ENCODE measurements around the gene TRIM17. TPM values are rescaled to one million over a fixed set of nuclear protein-coding genes. Genes with fewer than 3 reads are reported as not detected.

TRIM17 gene
- polyA plus RNA-seq, 4 donors = 7.0 to 8.5 (median 8.1) TPM

DNA sequence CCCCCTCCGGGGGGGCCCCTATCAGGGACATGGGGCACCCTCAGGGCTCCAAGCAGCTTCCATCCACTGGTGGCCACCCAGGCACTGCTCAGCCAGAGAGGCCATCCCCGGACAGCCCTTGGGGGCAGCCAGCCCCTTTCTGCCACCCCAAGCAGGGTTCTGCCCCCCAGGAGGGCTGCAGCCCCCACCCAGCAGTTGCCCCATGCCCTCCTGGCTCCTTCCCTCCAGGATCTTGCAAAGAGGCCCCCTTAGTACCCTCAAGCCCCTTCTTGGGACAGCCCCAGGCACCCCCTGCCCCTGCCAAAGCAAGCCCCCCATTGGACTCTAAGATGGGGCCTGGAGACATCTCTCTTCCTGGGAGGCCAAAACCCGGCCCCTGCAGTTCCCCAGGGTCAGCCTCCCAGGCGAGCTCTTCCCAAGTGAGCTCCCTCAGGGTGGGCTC, 44.9 kb downstream of the TRIM17 start:
- DNase-seq (ENCODE audit: low read depth in 4 of 4, low spot score in 3 of 4) = no peak

DNA sequence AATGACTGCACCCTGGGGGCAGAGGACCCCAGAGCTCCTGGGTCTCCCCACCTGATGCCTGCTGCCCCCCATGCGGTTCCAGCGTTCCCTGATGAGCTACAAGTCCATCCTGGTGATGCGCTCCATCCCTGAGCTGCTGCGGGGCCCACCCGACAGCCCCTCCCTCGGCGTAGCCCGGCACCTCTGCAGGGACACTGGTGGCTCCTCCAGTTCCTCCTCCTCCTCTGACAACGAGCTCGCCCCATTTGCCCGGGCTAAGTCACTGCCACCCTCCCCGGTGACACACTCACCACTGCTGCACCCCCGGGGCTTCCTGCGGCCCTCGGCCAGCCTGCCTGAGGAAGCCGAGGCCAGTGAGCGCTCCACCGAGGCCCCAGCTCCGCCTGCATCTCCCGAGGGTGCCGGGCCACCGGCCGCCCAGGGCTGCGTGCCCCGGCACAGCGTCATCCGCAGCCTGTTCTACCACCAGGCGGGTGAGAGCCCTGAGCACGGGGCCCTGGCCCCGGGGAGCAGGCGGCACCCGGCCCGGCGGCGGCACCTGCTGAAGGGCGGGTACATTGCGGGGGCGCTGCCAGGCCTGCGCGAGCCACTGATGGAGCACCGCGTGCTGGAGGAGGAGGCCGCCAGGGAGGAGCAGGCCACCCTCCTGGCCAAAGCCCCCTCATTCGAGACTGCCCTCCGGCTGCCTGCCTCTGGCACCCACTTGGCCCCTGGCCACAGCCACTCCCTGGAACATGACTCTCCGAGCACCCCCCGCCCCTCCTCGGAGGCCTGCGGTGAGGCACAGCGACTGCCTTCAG, 45.5 kb downstream of the TRIM17 start:
- DNase-seq (ENCODE audit: low read depth in 4 of 4, low spot score in 3 of 4) = no peak

DNA sequence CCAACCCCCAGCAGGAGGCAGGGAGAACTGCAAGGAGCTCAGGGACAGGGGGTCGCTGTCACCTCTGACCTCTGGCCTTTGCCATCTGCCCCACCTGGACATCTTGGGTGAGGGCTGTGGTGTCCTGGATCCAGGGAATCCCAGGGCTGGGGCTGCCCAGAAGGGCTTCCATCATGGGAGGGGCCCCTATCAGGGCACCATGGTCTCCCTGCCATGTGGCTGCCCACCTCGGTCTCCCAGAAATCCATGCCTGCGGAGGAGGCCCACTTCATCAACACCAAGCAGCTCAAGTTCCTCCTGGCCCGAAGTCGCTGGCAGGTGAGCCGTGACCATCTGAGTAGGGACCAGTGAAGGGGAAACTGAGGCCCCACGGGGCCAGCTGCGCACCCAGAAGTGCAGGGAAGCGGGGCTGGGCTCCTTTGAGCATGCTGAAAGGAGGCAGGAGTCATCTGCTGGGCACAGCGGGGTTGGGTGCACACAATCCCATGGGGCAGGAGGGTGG, 46.2 kb downstream of the TRIM17 start:
- no peak for DNase-seq (ENCODE audit: low read depth in 4 of 4, low spot score in 3 of 4)

DNA sequence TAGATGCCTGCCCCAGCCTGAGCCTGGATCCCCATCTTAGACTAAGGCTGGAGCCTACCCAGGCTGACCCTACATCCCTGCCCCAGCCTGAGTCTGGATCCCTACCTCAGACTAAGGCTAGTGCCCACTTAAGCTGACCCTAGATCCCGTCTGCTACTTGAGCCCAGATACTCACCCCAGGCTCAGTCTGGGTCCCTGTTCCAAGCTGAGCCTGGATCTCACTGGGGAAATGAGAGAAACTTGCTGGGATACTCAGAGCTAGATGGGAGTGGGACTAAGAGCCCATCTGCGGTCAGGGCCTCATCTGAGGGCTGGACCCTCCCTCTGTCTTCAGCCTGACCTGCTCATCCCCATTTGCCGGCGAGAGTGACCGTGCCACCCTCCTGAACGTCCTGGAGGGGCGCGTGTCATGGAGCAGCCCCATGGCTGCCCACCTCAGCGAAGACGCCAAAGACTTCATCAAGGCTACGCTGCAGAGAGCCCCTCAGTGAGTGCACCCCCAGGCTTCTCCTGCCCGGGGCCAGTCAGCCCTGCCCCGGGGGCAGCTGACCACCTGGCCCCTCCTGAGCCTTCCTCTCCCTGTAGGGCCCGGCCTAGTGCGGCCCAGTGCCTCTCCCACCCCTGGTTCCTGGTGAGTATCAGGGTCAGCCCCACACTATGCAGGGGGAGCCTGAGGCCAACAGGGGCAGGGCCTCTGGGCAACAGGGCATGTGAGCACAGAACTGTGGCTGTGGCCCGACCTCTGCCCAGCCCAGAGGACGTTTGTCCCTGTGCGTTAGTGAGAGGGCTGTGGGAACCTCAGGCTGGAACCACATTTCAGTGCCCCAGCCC, 46.8 kb downstream of the TRIM17 start:
- no peak for DNase-seq (ENCODE audit: low read depth in 4 of 4, low spot score in 3 of 4)

DNA sequence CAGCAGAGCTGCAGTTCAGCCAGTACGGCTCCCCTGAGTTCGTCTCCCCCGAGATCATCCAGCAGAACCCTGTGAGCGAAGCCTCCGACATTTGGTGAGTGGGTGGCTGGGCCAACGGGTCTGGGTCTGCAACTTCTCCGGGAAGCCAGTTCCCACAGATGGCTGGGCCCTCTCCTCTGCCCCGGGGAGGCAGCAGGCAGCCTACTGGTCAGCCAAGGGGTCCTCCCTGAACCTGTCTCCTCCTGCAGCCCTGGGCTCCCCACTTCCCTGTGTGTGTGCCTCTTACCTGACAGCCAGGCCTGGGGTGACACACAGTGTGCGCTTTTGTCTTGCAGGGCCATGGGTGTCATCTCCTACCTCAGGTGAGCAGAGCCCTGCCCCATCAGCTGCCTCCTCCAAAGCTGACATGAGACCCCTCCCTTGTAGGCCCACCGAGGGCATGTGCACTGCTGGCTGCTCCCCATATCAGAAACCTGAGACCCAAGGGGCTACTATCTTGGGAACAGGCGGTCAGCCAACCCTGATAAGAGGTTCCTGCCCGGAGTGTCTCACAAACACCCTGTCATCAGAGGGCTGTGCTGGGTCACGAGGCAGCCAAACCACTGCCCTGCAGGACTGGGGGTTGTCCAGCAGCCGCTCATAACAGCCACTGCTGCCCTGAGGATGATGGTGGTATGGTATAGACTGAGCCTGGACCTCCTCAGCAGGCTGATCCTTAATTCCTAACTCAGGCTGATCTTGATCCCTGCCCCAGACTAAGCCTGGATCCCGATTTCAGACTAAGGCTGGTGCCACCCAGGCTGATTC, 47.7 kb downstream of the TRIM17 start:
- no peak for DNase-seq (ENCODE audit: low read depth in 4 of 4, low spot score in 3 of 4)

DNA sequence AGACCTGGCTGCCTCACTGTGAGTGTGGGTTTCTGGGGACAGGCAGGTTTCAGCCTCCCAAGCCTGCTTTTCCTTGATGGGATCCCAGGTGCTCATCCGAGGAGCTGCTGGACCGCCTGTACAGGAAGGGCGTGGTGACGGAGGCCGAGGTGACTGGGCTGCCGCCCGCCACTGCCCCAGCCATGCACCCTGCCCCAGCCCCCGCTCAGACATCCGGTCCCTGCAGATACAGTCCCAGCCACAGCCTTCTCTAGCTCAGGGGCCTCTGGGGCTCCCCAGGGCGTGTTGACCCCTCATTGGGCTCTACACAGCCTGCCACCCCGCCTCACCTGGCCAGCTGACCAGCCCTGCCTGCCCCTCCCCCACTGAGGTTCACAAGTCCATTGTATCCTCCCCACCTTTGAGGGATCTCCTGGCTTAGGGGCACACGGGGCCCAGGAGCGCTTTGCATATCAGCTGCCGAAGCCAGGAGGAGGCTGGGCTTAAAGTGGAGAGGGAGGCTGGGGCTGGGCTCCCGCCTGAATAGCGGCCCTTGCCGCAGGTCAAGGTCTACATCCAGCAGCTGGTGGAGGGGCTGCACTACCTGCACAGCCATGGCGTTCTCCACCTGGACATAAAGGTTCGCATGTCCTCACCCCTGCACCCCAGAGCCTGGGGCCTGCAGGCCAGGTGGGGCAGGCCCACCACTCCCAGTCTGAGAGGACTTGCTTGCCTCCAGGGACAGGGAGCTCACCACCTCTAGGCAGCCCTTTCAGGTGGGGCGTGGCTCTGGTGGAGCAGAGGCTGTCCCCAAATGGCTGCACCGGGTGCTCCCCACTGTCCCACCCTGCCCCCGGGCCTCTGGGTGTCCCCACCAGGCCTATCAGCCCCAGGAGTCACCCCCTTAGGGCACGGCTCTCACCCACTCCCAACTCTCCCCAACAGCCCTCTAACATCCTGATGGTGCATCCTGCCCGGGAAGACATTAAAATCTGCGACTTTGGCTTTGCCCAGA, 48.6 kb downstream of the TRIM17 start:
- DNase-seq (ENCODE audit: low read depth in 4 of 4, low spot score in 3 of 4) = no peak

DNA sequence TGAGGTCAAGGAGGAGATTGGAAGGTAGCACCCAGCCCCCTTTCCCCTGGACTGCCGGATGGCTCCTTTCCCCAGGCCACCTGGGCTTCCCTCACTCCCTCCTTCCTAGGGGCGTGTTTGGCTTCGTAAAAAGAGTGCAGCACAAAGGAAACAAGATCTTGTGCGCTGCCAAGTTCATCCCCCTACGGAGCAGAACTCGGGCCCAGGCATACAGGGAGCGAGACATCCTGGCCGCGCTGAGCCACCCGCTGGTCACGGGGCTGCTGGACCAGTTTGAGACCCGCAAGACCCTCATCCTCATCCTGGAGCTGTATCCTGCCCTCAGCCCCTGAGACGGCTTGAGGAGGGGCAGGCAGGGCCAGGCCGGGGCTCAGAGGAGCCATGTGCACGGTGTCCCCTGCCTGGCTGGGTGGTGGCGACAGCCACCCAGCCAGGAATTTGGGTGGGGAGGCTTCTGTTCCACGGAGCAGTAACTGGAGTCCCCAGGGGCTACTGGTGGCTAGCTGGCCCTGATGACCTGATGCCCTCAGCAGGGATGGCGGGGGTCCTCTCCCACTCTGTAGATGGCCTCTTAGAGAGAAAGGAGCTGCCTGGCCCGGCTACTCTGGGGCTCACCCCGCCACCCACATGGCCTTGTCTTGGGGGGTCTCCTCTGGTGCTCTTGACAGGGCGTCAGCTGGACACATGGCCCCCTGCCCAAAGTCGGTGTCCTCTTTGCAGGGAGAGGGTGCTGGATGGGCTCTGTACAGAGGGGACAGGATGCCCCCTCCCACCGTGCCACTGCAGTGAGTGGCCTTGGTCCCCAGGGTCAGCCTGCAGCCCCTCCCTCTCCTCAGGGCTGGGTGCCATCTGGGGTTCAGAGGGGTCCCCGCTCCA, 49.6 kb downstream of the TRIM17 start:
- no peak for DNase-seq (ENCODE audit: low read depth in 4 of 4, low spot score in 3 of 4)

DNA sequence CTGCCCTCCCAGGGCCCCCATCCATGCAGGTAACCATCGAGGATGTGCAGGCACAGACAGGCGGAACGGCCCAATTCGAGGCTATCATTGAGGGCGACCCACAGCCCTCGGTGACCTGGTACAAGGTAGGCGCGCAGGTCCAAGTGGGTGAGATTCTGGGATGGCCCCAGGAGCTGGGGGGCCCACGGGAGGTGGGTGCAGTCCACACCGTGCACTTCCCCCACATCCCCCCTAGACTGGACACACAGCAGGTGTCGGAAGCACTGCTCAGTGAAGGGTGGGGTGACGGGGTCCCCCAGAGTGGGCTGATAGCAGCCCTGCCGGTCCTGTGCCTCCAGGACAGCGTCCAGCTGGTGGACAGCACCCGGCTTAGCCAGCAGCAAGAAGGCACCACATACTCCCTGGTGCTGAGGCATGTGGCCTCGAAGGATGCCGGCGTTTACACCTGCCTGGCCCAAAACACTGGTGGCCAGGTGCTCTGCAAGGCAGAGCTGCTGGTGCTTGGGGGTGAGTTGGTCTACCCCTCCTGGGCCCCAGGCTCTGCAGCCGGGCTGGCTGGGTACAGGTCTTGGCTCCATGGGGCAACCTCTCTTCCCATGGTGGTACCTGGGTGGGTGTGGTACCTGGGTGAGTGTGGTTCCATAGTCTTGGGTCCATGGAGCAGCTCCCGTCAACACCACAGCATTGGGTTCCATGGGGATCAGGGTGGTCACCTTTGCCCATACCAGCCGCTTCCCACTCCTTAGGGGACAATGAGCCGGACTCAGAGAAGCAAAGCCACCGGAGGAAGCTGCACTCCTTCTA, 50.4 kb downstream of the TRIM17 start:
- DNase-seq (ENCODE audit: low read depth in 4 of 4, low spot score in 3 of 4) = no peak

DNA sequence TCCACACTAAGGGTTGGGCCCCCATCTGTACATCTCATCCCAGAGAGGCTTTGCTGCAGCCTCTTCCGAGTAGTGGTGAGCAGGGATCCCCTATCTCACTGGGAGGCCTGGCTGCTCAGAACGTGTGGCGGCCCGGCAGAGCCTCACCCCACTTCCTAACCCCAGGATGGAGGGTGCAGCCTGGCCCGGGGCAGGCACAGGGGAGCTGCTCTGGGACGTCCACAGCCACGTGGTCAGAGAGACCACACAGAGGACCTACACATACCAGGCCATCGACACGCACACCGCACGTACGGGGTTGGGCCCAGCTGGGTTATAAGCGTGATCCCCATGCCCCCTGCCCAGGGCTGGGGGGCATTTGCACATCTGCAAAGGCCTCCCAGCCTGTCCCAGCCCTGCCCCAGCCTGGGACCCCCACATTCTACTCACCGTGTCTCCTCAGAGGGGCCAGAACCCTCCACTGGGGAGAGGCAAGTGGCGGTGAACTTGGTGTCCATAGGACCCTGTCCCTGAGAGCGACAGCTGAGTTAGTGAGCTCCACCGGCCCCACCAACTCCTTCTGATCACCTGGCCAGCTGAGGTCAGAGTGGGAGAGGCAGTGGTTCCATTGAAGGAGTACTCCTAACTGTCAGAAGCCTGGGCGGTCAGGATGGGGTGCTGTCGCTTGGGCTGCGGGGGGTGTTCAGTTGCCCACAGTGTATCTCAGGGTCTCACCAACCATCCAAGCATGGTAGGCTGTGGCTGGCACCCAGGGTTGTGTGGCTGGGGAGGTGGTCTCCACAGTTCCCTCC, 51.2 kb downstream of the TRIM17 start:
- no peak for DNase-seq (ENCODE audit: low read depth in 4 of 4, low spot score in 3 of 4)

DNA sequence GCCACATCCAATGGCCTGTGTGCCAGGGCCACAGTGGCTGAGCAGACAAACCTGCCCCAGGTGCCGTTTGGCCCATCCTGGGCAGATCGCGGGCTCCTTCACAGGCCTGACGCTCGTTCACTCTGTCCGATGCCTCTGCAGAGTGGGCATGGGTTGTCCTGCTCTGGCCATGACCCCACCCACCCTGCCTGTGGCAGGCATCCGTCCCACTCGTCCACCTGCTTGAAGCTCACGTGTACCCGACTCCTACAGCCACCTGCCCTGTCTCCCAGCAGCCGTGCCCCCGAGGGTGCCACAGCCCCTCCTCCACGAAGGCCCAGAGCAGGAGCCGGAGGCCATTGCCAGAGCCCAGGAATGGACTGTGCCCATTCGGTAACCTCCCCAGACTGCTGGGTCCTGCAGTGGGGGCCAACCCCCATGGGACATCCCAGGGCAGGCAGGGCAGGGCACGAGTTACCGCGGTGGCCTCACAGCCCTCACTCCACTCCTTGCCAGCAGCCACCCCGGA, 51.9 kb downstream of the TRIM17 start:
- DNase-seq (ENCODE audit: low read depth in 4 of 4, low spot score in 3 of 4) = no peak

DNA sequence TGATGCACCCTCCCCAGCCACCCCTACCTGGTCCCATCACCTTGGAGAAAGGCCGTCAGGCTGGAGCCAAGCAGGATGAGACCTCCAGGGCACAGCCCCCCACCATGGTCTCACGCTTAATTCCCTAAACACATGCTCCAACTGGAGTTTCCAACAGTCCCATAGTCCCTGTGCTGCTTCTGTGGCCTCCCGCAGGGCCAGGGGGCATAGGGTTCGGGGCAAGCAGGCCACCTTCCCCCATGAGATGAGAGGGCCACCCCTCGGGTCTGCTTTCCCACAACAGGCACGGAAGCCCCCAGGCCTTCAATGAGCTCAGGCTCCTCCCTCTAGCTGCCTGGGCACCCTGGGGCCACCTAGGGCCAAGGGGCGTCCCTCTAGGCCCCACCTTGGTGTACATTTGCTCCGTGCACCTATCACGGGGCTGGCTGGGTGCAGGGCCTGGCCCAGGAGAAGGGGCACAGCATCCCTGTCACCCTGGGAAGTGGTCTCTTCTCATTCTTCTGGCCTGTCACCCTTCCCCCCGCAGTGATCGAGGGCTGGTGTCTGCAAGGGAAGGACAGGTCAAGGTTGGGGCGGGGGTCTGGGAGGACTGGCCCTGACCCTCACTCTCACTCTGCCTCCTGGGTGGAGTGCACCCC, 52.5 kb downstream of the TRIM17 start:
- no peak for DNase-seq (ENCODE audit: low read depth in 4 of 4, low spot score in 3 of 4)

DNA sequence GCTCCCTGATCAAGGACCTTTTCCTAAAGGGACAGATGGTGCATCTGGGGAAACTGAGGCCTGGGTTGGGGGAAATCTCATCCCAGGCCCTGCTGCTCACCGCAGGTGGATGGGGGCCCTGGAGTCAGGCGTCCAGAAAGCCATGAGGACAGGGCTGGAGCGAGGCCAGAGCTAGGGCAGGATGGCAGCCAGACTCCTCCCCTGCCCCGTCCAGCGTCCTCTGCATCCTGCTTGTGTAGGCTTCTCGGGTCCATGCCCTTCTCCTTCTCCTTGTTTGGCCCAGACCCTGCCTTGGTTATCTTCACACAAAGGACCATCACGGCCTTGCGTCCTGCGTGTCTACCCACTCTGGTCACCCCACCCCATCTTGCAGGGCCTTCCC, 53.0 kb downstream of the TRIM17 start:
- no peak for DNase-seq (ENCODE audit: low read depth in 4 of 4, low spot score in 3 of 4)

DNA sequence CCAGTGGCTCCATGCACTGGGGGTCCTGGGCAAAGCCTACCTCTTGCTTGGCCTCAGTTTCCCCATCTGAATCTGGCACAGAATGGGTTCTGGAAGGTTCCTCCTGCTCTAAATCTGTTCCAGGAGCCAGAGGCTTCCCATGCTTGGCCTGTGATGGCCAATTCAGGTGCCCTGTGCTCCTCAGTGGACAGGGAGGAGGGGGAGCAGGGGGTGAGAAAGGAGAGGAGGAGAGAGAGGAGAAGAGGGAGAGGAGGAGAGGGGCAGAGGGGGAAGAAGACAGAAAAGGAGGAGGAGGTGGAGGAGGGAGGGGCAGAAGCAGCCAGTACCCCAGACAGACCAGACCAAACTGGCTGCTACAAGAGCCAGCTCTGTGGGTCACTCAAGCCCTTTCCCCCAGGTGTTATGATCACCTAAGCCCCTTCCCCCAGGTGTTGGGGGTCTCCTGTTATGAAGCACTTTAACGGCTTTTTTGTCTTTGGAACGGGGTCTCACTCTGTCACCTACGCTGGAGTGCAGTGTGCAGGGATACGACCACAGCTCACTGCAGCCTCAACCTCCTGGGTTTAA, 53.7 kb downstream of the TRIM17 start:
- no peak for DNase-seq (ENCODE audit: low read depth in 4 of 4, low spot score in 3 of 4)

DNA sequence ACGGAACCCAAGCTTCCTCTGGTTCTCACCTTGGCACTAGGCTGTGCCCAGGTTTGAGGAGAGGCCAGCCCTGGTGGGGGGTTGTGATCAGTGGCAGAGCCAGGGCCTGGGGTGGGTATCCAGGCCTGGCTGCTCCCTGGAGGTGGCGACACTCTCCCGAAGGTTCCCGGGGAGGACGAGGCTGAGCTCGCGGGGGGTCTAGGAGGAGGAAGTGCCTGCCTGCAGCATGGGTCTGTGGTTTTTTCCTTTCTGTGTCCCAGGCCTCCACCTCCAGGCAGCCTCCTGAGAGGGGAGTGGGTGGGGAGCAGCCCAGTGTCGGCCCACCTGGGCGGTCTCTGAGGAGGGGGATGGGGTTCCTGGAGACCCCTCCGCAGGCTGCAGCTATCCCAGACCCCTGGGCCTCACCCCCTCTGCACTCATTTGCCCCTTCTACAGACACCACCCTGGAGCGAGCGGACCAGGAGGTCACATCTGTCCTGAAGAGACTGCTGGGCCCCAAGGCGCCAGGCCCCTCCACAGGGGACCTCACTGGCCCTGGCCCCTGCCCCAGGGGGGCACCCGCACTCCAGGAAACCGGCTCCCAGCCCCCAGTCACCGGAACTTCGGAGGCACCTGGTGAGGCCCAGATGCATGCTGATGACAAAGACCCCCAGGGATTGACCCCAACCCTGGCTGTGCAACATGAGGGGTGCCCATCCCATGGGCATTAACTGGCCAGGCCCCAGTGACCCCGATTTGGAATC, 54.3 kb downstream of the TRIM17 start:
- no peak for DNase-seq (ENCODE audit: low read depth in 4 of 4, low spot score in 3 of 4)

All from right renal pelvis (tissue), 4 donors.